ENCODE measurements around the gene CNTNAP5. TPM values are rescaled to one million over a fixed set of nuclear protein-coding genes. Genes with fewer than 3 reads are reported as not detected.

CNTNAP5 gene
- total RNA-seq, 1 experiment from 2014 or later = 0.78 TPM

GRCh38 chr2:124580263-124580662 is 555.2 kb downstream of the CNTNAP5 start:
- peak; percentile 61 for DNase-seq
- H3K4me1 ChIP-seq (ENCODE audit: low read length) = peaks cover 6% of the 10 kb centered on the region
- H3K36me3 ChIP-seq (ENCODE audit: insufficient read depth, low read length) = no peaks in the 10 kb centered on the region
- H3K27me3 ChIP-seq (ENCODE audit: low read length) = no peaks in the 10 kb centered on the region
- H3K4me2 ChIP-seq (ENCODE audit: low read depth, low read length, poor library complexity, severe bottlenecking) = peak overlapping the region; percentile 19
- H2AFZ ChIP-seq (ENCODE audit: low read length) = no peak overlapping the region
- no peaks in the 10 kb centered on the region for H3K79me2 ChIP-seq (ENCODE audit: low read length)
- H4K20me1 ChIP-seq (ENCODE audit: insufficient read depth, low read depth, low read length) = no peaks in the 10 kb centered on the region
- no peaks in the 10 kb centered on the region for H3K9me2 ChIP-seq (replicated peaks; ENCODE audit: insufficient read depth, low read length)
- H3K27ac ChIP-seq (ENCODE audit: low read length) = no peak overlapping the region
- H3K9me3 ChIP-seq (ENCODE audit: low read length) = no peaks in the 10 kb centered on the region
- no peak overlapping the region for H3K9ac ChIP-seq (ENCODE audit: low read length)
- no peak overlapping the region for H3K4me3 ChIP-seq (ENCODE audit: low read length)

- Histone ChIP-seq H3K9me2 (replicated peaks; ENCODE audit: insufficient read depth, low read length) (no peaks in the 10 kb centered on the region), H3K27ac (ENCODE audit: low read length) (no peak overlapping the region), H3K27me3 (ENCODE audit: low read length) (no peaks in the 10 kb centered on the region), H3K36me3 (ENCODE audit: insufficient read depth, low read length) (no peaks in the 10 kb centered on the region), H3K79me2 (ENCODE audit: low read length) (no peaks in the 10 kb centered on the region), H4K20me1 (ENCODE audit: insufficient read depth, low read depth, low read length) (no peaks in the 10 kb centered on the region), H2AFZ (ENCODE audit: low read length) (no peak overlapping the region), H3K9ac (ENCODE audit: low read length) (no peak overlapping the region), H3K4me3 (ENCODE audit: low read length) (no peak overlapping the region), H3K4me2 (ENCODE audit: low read depth, low read length, poor library complexity, severe bottlenecking) (no peak overlapping the region), H3K9me3 (ENCODE audit: low read length) (no peaks in the 10 kb centered on the region), H3K4me1 (ENCODE audit: low read length) (peaks cover 6% of the 10 kb centered on the region)
- no peak for DNase-seq
Measured at GRCh38 chr2:124582387-124582786, 557.3 kb downstream of the CNTNAP5 start.

DNA sequence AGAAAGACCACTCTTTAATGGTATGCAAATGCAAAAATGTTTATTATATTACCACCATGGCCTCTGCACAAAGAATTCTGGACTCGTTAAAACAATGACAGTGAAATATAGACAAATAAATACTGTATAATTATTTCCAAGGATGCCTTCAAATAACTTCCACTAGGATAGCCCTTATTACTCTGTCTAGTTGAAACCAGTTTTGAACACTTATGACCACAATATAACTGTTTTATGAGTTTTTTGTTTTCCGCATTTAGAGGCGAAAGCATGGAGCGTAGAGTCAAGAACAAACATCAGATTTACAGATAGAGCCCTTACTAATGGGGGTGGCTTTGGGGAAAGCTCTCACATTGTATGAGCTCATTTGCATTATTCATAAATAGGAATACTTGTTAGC is 559.5 kb downstream of the CNTNAP5 start:
- H3K79me2 ChIP-seq (ENCODE audit: low read length) = no peaks in the 10 kb centered on the region
- H3K4me1 ChIP-seq (ENCODE audit: low read length) = peaks cover 6% of the 10 kb centered on the region
- H3K4me3 ChIP-seq (ENCODE audit: low read length) = no peak overlapping the region
- DNase-seq = no peak
- H3K4me2 ChIP-seq (ENCODE audit: low read depth, low read length, poor library complexity, severe bottlenecking) = no peak overlapping the region
- no peaks in the 10 kb centered on the region for H3K27me3 ChIP-seq (ENCODE audit: low read length)
- H3K9me2 ChIP-seq (replicated peaks; ENCODE audit: insufficient read depth, low read length) = no peaks in the 10 kb centered on the region
- H3K9me3 ChIP-seq (ENCODE audit: low read length) = no peaks in the 10 kb centered on the region
- no peaks in the 10 kb centered on the region for H3K36me3 ChIP-seq (ENCODE audit: insufficient read depth, low read length)
- no peaks in the 10 kb centered on the region for H4K20me1 ChIP-seq (ENCODE audit: insufficient read depth, low read depth, low read length)
- no peak overlapping the region for H2AFZ ChIP-seq (ENCODE audit: low read length)
- H3K27ac ChIP-seq (ENCODE audit: low read length) = no peak overlapping the region
- no peak overlapping the region for H3K9ac ChIP-seq (ENCODE audit: low read length)

DNA sequence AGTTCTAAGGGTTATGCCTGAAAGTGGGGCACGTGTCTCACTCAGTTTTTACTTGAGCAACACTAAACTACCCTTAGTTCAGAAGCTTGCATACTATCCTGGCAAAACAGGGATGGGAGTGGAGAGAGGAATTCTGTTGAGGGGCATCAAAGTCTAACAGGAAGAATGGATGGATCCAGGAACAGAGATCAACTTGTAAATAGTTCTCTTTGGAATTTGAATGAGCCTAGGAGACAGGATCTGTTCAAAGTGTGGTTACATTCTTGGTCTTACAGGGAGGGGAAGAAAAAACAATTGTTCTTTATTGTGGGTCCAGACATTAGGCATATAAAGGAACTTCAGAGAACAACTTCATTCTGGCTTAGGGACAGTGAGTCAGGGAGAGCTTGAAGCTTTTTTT is 560.2 kb downstream of the CNTNAP5 start:
- peaks cover 6% of the 10 kb centered on the region for H3K4me1 ChIP-seq (ENCODE audit: low read length)
- no peaks in the 10 kb centered on the region for H3K9me2 ChIP-seq (replicated peaks; ENCODE audit: insufficient read depth, low read length)
- no peaks in the 10 kb centered on the region for H4K20me1 ChIP-seq (ENCODE audit: insufficient read depth, low read depth, low read length)
- no peaks in the 10 kb centered on the region for H3K36me3 ChIP-seq (ENCODE audit: insufficient read depth, low read length)
- no peak overlapping the region for H3K4me2 ChIP-seq (ENCODE audit: low read depth, low read length, poor library complexity, severe bottlenecking)
- H3K4me3 ChIP-seq (ENCODE audit: low read length) = no peak overlapping the region
- H3K9ac ChIP-seq (ENCODE audit: low read length) = no peak overlapping the region
- H2AFZ ChIP-seq (ENCODE audit: low read length) = no peak overlapping the region
- no peaks in the 10 kb centered on the region for H3K27me3 ChIP-seq (ENCODE audit: low read length)
- H3K27ac ChIP-seq (ENCODE audit: low read length) = no peak overlapping the region
- no peak for DNase-seq
- no peaks in the 10 kb centered on the region for H3K79me2 ChIP-seq (ENCODE audit: low read length)
- no peaks in the 10 kb centered on the region for H3K9me3 ChIP-seq (ENCODE audit: low read length)

DNA sequence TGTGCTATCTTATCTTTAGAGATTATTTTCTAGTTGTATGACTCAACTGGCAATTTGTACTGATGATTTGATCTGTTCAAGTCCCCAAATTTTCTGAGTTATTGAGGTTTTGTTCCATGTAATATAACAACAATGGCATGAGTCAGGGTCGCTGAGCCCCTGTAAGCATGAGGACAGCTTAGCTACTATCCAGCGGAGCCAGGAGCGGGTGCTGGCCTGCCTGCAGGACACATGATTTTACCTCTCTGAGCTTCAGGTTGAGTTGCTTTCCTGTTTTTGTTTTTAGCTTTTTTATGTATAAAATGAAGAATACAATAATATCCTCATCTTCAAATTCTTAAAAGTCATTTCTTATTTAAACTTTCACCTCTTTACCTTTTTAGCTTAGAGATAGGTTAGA is 561.1 kb downstream of the CNTNAP5 start:
- Histone ChIP-seq H2AFZ (ENCODE audit: low read length) (no peak overlapping the region), H3K4me3 (ENCODE audit: low read length) (no peak overlapping the region), H3K27me3 (ENCODE audit: low read length) (no peaks in the 10 kb centered on the region), H3K36me3 (ENCODE audit: insufficient read depth, low read length) (no peaks in the 10 kb centered on the region), H3K9me2 (replicated peaks; ENCODE audit: insufficient read depth, low read length) (no peaks in the 10 kb centered on the region), H3K4me2 (ENCODE audit: low read depth, low read length, poor library complexity, severe bottlenecking) (no peak overlapping the region), H4K20me1 (ENCODE audit: insufficient read depth, low read depth, low read length) (no peaks in the 10 kb centered on the region), H3K79me2 (ENCODE audit: low read length) (no peaks in the 10 kb centered on the region), H3K9me3 (ENCODE audit: low read length) (no peaks in the 10 kb centered on the region), H3K27ac (ENCODE audit: low read length) (no peak overlapping the region), H3K9ac (ENCODE audit: low read length) (no peak overlapping the region), H3K4me1 (ENCODE audit: low read length) (no peaks in the 10 kb centered on the region)
- no peak for DNase-seq

DNA sequence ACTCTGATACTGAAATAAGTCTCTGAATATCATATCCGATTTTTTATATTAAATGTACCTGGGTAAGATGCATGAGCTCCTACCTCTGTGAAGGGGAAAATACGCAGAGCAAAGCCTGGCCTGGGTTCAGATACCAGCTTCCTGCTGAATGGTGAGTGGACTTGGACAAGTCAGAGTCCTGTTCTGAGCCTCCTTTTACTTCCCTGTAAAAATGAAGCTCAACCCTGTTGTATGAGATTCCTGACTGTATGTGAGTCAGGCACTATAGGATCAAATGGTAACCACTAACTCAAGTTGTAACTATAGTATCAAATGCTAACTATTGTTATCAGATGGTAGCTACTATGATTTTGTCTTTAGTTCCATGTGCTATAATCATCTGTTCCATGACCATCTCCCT is 561.7 kb downstream of the CNTNAP5 start:
- Histone ChIP-seq H3K79me2 (ENCODE audit: low read length) (no peaks in the 10 kb centered on the region), H3K4me3 (ENCODE audit: low read length) (no peak overlapping the region), H3K27me3 (ENCODE audit: low read length) (no peaks in the 10 kb centered on the region), H4K20me1 (ENCODE audit: insufficient read depth, low read depth, low read length) (no peaks in the 10 kb centered on the region), H2AFZ (ENCODE audit: low read length) (no peak overlapping the region), H3K4me1 (ENCODE audit: low read length) (no peaks in the 10 kb centered on the region), H3K9me2 (replicated peaks; ENCODE audit: insufficient read depth, low read length) (no peaks in the 10 kb centered on the region), H3K27ac (ENCODE audit: low read length) (no peak overlapping the region), H3K4me2 (ENCODE audit: low read depth, low read length, poor library complexity, severe bottlenecking) (no peak overlapping the region), H3K36me3 (ENCODE audit: insufficient read depth, low read length) (no peaks in the 10 kb centered on the region), H3K9me3 (ENCODE audit: low read length) (no peaks in the 10 kb centered on the region), H3K9ac (ENCODE audit: low read length) (no peak overlapping the region)
- DNase-seq = no peak

GRCh38 chr2:124589971-124590370 is 564.9 kb downstream of the CNTNAP5 start:
- no peak overlapping the region for H2AFZ ChIP-seq (ENCODE audit: low read length)
- DNase-seq = no peak

GRCh38 chr2:124602759-124603158 is 577.7 kb downstream of the CNTNAP5 start:
- peaks cover 2% of the 10 kb centered on the region; the same call in 1 of the 2 replicates for H3K4me1 ChIP-seq (ENCODE audit: low read length)
- no peak for DNase-seq
- H3K79me2 ChIP-seq (ENCODE audit: low read length) = no peaks in the 10 kb centered on the region
- H3K9ac ChIP-seq (ENCODE audit: low read length) = no peak overlapping the region
- H3K4me2 ChIP-seq (ENCODE audit: low read depth, low read length, poor library complexity, severe bottlenecking) = no peak overlapping the region
- H3K4me3 ChIP-seq (ENCODE audit: low read length) = no peak overlapping the region
- 0 out of 2 replicates have a peak, but pooled peaks cover 2% of the 10 kb centered on the region for H3K27me3 ChIP-seq (ENCODE audit: low read length)
- no peak overlapping the region for H3K27ac ChIP-seq (ENCODE audit: low read length)
- no peak overlapping the region for H2AFZ ChIP-seq (ENCODE audit: low read length)
- H3K9me3 ChIP-seq (ENCODE audit: low read length) = no peaks in the 10 kb centered on the region
- no peaks in the 10 kb centered on the region for H3K36me3 ChIP-seq (ENCODE audit: insufficient read depth, low read length)
- H4K20me1 ChIP-seq (ENCODE audit: insufficient read depth, low read depth, low read length) = no peaks in the 10 kb centered on the region
- H3K9me2 ChIP-seq (replicated peaks; ENCODE audit: insufficient read depth, low read length) = no peaks in the 10 kb centered on the region

More at GRCh38 chr2:124589971-124590370, 564.9 kb downstream of the CNTNAP5 start:
- H3K79me2 ChIP-seq (ENCODE audit: low read length) = no peaks in the 10 kb centered on the region
- no peaks in the 10 kb centered on the region for H3K4me1 ChIP-seq (ENCODE audit: low read length)
- no peaks in the 10 kb centered on the region for H3K27me3 ChIP-seq (ENCODE audit: low read length)
- no peak overlapping the region for H3K4me2 ChIP-seq (ENCODE audit: low read depth, low read length, poor library complexity, severe bottlenecking)
- H3K36me3 ChIP-seq (ENCODE audit: insufficient read depth, low read length) = no peaks in the 10 kb centered on the region
- no peak overlapping the region for H3K27ac ChIP-seq (ENCODE audit: low read length)
- H3K9me3 ChIP-seq (ENCODE audit: low read length) = no peaks in the 10 kb centered on the region
- H4K20me1 ChIP-seq (ENCODE audit: insufficient read depth, low read depth, low read length) = no peaks in the 10 kb centered on the region
- H3K9me2 ChIP-seq (replicated peaks; ENCODE audit: insufficient read depth, low read length) = no peaks in the 10 kb centered on the region
- H3K9ac ChIP-seq (ENCODE audit: low read length) = no peak overlapping the region
- H3K4me3 ChIP-seq (ENCODE audit: low read length) = no peak overlapping the region

DNA sequence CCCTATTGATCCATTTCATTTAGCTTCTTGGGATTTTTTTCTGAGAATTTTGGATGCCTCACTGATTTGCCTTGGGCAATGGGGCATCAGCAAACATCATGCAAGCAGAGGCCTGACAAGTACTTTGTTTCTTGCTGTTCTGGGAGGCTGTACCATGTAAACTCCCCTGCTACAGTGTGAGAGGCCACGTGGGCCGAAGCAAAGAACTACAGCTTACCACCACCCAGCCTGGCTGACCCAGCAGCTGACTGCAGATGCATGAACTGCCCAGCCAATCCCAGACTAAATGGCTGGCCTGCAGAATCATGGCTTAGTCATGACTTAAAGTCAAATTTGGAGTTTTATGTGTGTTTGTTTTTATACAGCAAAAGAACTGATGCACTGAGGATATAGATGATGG is 579.9 kb downstream of the CNTNAP5 start:
- H3K27me3 ChIP-seq (ENCODE audit: low read length) = 0 out of 2 replicates have a peak, but pooled peaks cover 2% of the 10 kb centered on the region
- no peaks in the 10 kb centered on the region for H3K9me2 ChIP-seq (replicated peaks; ENCODE audit: insufficient read depth, low read length)
- no peaks in the 10 kb centered on the region for H3K9me3 ChIP-seq (ENCODE audit: low read length)
- no peaks in the 10 kb centered on the region for H3K79me2 ChIP-seq (ENCODE audit: low read length)
- H3K4me1 ChIP-seq (ENCODE audit: low read length) = peaks cover 8% of the 10 kb centered on the region
- no peak overlapping the region for H2AFZ ChIP-seq (ENCODE audit: low read length)
- DNase-seq = no peak
- no peak overlapping the region for H3K27ac ChIP-seq (ENCODE audit: low read length)
- no peaks in the 10 kb centered on the region for H3K36me3 ChIP-seq (ENCODE audit: insufficient read depth, low read length)
- H3K4me2 ChIP-seq (ENCODE audit: low read depth, low read length, poor library complexity, severe bottlenecking) = no peak overlapping the region
- H3K4me3 ChIP-seq (ENCODE audit: low read length) = no peak overlapping the region
- H3K9ac ChIP-seq (ENCODE audit: low read length) = no peak overlapping the region
- no peaks in the 10 kb centered on the region for H4K20me1 ChIP-seq (ENCODE audit: insufficient read depth, low read depth, low read length)
